GM21367 (cell line): ENCODE data around the gene GKAP1.
"Not testable (repeated sequence)": the region's sequence is repeated elsewhere in the genome, so short reads cannot be mapped to it uniquely, and the experiment has no call there.

Source experiments
- ATAC-seq: cut with Tn5 transposase; IDR thresholded peaks from one replicate; pipeline ENCODE4 v1.9.1; 2021; ENCODE audit not compliant: unreplicated experiment

Gene GKAP1

DNA sequence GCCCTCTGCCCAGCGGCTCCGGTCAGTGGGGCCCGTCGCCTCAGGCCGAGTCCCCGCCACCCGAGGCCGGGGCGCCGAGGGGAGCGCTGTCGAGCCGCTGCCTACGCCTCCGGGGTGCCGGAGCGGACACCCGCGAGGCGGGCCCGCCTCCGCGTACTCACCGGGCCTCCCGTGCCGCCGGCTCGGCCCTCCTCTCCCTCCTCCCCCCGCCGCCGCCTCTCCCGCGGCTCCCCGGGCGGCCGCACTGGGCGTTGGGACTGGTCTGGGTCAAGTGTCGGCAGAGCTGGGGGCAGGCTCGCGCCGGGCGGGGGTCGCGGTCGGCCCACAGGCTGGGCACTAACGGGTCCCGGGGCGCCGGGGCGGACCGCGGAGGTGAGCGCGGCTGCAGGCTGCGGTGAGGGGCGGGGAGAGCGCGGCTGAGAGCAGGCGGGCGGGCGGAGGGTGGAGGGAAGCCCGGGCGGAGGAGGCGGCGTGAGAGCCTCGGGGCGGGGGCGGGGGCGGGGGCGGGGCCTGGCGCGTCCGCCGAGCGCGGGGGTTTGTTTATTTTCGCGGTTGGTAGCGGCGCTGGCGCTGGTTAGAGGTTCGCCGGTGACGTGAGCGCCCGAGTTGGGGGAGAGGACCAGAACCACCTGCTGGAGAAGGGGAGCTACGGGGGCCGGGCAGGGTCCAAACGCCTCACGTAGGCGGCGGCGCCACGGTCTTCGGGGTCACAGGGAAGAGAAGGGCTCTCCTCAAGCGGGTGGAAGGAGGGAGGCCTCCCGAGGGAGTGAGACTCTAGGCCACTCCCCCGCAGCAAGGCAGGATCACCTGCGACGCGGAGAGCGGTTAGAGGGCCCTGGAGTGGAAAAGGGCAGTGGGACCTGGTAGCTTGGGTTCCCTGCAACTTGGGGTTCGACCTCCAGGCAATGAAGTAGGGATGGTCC is at the start of gene GKAP1:
Gene GKAP1, minus strand, starts transcription at position 414 of the 923 bp plus-strand sequence. CDS start 11,252 bp downstream, outside the sequence.
- ATAC-seq: peak; percentile 73

DNA sequence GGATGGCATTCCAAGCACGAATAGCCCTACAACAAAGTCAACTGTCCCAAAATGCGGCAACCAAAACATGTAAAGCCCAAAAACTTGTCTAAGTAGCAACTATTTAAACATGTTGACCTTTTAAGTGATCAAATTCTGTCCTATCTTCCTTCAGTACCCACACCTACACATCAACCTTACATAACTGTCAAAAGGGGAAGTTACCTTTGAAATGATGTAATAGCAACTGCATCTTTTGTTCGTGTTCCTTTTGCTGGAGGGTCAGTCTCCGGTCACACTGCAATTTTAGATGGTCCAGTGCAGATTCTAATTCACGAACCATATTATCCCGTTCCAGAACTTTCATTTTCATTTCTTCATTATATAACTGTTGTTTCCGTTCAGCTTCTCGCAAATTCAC is 32.3 kb upstream of the GKAP1 start:
- ATAC-seq: peak; percentile 70

- ATAC-seq: not testable (repeated sequence)
These were observed 19.6 kb upstream of the GKAP1 start for GRCh38 chr9:83837070-83837643.

- not testable (repeated sequence) for ATAC-seq
These were observed 13.0 kb upstream of the GKAP1 start for GRCh38 chr9:83830426-83831071.

DNA sequence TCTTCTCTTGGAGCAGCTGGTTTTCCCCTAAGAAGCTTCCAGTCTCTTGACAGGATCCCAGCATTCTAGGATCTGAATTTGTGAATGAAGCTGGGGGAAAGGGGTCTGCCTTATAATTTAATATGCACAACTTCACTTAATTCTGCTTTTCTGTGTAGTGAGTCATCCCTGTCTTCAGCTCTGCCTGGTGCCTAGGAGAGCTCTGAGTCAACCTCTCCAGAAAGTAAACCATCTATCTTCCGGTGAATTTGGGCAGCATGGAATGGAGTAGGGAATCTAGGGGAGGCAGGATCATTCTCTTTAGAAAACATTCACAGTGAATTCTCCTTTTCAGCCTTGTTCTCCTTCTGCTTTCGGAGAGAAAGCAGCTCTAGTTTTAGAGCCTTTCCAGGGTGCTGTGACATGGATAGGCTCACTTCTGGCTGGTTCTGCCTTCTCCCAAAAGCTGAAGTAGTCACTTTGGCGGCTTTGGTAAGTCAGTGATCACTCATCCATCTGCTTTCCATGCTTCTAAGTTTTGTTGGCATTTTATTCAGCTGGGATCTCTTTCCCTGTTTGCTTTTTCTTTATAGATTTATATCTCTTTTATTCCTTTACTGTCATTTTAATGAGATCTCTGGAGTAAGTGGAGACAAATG is 7.5 kb upstream of the GKAP1 start:
- ATAC-seq: not testable (repeated sequence)

GRCh38 chr9:83817011-83817355 is 586 bp downstream of the GKAP1 start:
- not testable (repeated sequence) for ATAC-seq

DNA sequence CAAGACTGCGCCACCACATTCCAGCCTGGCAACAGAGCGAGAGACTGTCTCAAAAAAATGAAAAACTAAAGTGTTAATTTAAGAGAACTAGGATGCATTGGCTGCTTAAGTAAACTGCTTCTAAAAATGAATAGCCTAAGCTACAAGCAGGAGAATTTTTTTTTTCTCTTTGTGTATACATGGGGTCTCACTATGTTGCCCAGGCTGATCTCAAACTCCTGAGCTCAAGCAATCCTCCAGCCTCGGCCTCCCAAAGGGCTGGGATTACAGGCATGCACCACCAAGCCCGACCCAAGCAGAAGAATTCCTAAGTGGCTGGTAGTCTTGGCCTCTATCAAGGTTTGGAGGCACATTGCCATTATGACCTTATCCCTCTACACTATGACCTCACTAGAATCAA is 2.4 kb downstream of the GKAP1 start:
- not testable (repeated sequence) for ATAC-seq

- ATAC-seq: not testable (repeated sequence)
These were observed 8.4 kb downstream of the GKAP1 start for GRCh38 chr9:83809213-83809612.

DNA sequence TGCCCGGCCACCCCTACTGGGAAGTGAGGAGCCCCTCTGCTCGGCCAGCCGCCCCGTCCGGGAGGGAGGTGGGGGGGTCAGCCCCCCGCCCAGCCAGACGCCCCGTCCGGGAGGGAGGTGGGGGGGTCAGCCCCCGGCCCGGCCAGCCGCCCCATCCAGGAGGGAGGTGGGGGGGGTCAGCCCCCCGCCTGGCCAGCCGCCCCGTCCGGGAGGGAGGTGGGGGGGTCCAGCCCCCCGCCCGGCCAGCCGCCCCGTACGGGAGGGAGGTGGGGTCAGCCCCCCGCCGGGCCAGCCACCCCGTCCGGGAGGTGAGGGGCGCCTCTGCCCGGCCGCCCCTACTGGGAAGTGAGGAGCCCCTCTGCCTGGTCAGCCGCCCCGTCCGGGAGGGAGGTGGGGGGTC is 13.1 kb downstream of the GKAP1 start:
- ATAC-seq: not testable (repeated sequence)

GRCh38 chr9:83803941-83804340 is 13.6 kb downstream of the GKAP1 start:
- ATAC-seq: not testable (repeated sequence)

GRCh38 chr9:83800236-83801033 is 17.1 kb downstream of the GKAP1 start:
- no peak for ATAC-seq

DNA sequence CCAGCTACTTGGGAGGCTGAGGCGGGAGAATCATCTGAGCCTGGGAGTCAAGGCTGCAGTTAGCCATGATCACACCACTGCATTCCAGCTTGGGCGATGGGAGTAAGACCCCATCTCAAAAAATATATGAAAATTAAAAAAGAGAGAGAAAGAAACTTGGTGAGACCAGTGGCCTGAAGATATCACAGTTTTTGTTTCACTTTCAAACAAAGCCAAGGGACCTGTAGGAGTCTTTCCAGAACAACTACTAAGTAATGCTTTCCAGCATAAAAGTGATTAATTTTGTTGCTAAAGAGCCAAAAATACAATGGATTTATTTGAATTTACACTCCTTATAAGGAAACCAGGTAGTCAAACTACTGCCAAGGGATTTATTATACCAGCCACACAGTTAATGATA is 23.5 kb downstream of the GKAP1 start:
- no peak for ATAC-seq

DNA sequence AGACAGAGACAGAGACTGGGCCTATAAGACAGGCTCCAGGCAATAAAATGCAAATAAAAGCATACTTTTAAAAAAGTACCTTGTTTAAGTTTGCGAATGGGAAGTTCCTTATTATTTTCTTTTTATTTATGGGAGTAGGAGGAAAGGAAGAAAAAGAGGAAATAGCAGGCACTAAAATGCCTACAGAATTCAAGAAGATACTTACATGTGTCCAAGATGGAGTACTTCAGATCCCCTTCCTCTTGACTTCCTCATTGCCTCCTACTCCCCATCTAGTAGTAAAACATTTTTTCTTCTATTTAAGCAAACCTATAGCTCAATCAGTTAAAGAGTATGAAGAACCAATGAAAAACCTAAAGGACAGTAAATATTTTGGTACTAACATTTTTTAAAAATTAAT is 24.8 kb downstream of the GKAP1 start:
- ATAC-seq: no peak

DNA sequence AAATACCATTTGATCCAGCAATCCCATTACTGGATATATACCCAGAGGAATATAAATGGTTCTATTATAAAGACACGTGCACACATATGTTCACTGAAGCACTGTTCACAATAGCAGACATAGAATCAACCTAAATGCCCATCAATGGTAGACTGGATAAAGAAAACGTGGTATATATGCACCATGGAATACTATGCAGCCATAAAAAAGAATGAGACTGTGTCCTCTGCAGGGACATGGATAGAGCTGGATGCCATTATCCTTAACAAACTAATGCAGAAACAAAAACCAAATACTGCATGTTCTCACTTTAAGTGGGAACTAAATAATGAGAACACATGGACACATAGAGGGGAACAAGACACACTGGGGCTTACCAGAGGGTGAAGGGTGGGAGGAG is 39.4 kb downstream of the GKAP1 start:
- ATAC-seq: no peak

DNA sequence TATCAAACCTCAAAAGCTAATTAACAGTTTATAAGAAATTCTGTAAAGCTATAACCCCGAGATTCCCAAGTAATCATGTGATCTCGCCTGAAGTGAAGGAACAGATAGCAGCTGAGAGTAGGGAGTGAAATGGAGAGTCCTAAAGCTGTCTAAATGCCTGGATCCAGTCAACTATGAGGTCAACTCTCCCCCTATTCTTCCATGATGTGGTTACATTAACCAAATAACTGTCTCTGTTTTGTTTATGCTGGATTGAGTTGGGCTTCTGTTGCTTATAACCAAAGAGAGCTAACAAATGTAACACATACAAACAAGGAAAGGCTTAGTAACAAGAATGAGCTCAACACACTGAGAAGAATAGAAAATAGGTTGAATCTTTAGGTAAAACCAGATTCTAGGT is 41.6 kb downstream of the GKAP1 start:
- ATAC-seq: no peak

DNA sequence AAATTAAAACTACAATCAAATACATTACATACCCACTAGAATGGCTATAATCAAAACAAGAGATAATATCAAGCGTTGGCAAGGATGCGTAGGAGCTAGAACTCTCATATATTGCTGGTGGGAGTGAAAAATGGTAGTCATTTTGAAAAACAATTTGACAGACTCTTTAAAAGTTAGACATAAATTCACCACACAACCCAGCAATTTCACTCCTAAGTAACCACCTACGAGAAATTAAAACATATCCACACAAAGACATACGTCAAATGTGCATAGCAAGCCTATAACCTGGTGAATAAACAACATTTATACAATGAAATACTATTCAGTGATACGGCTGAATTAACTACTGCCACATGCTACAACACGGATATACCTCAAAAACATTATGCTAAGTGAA is 44.7 kb downstream of the GKAP1 start:
- no peak for ATAC-seq

DNA sequence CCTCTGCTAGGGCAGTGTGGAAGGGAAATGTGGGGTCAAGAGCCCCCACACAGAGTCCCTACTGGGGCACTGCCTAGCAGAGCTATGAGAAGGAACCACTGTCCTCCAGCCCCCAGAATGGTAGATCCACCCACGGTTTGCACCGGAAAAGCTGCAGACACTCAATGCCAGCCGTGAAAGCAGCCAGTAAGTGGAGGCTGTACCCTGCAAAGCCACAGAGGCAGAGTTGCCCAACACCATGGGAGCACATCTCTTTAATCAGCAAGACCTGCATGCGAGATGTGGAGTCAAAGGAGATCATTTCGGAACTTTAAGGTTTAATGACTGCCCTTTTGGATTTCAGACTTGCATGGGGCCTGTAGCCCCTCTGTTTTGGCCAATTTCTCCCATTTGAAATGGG is 52.2 kb downstream of the GKAP1 start:
- no peak for ATAC-seq

DNA sequence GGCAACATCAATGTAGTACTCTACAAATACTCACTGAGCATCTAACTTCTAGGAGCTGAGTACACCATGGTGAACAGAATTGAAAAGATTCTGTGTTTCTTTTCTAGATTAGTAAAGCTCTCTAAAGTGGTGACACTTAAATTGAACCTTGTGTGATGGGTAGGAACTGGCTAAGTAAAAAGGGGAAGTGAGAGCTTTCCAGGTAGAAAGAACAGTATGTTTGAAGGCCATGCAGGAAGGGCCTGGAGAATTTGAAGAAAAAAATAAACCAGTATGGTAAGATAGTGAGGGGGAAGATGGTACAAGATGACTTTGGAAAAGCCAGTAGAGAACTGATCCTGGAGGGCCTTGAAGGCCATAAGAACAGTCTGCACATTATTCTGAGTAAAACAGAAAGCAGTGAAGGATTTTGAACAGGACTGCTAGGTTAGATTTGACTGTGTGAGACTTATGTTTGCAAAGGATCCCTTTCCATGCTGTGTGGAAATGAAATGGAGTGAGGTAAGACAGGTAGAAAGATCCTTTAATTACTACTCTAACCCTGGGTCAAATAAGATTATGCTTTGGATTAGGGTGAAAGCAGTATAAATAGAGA is 63.1 kb downstream of the GKAP1 start:
- peak; percentile 74 for ATAC-seq

DNA sequence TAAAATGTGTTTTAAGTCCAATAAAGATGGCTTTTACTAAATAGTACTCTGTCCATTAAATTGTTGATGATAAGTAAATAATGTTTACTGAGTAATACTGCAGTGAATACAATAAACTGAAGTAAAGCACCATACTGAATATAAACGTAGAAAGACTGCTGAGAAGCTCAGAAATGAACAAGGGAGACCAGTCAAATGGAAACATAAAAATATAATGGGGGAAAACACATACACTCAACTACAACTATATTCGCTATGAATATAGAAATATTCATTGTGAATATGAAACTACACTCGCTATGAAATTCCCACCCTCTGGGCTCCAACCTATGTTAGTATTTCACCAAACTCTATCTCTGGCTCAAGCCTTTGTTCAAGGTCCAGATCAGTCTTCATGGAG is 67.9 kb downstream of the GKAP1 start:
- ATAC-seq: no peak

GRCh38 chr9:83744206-83744605 is 73.4 kb downstream of the GKAP1 start:
- no peak for ATAC-seq
